ENCODE measurements around the gene RAMP1. TPM values are rescaled to one million over a fixed set of nuclear protein-coding genes. Genes with fewer than 3 reads are reported as not detected.

RAMP1 gene
- total and polyA plus RNA-seq, 2 of the 4 experiments (the other 2 are of a cell fraction): 15.8 to 77.1 TPM

GRCh38 chr2:237864444-237864931, 5.1 kb downstream of the RAMP1 start:
- peaks cover 21% of the 10 kb centered on the region for H3K4me1 ChIP-seq (ENCODE audit: control insufficient read depth, insufficient read depth, low read length)
- peak overlapping the region; percentile 99 for H2AK5ac ChIP-seq (ENCODE audit: low read depth, low read length)
- H3K56ac ChIP-seq (ENCODE audit: extremely low read depth, insufficient read depth, low read length): 0 out of 2 replicates have a peak overlapping the region, but pooled peaks have one; percentile 50
- H4K8ac ChIP-seq (ENCODE audit: low read depth in 2 of 2, low read length in 2 of 2): peak overlapping the region; percentile 81 to 86; a peak in 3 of 4 replicates
- H3K9me1 ChIP-seq (ENCODE audit: insufficient read depth, low read length): peaks cover 23% of the 10 kb centered on the region
- no peak for TF ChIP-seq MXI1 (IDR thresholded peaks at IDR 0.05; ENCODE audit: borderline replicate concordance, low read depth, low read length)
- TF ChIP-seq ELK1 (IDR thresholded peaks at IDR 0.05; ENCODE audit: borderline replicate concordance, low read depth, low read length): no peak
- no peak for TF ChIP-seq CHD1 (IDR thresholded peaks at IDR 0.05; ENCODE audit: low read depth, low read length)
- no peak for TF ChIP-seq FOS (IDR thresholded peaks at IDR 0.05; ENCODE audit: low read depth, low read length)
- H4K5ac ChIP-seq (ENCODE audit: low read depth, low read length): peak overlapping the region; percentile 79
- peak overlapping the region; percentile 88 for H2AK9ac ChIP-seq (replicated peaks; ENCODE audit: low read depth, low read length, poor library complexity)
- H2BK5ac ChIP-seq (ENCODE audit: low read depth, low read length, poor library complexity, severe bottlenecking): peak overlapping the region; percentile 65
- peak overlapping the region; percentile 79 for H3K27ac ChIP-seq (ENCODE audit: insufficient read depth, low read length)
- ATAC-seq (ENCODE audit: low read depth) (no peak), DNase-seq (no peak)
- peak overlapping the region; percentile 91; the same call in 2 of the 3 replicates for H2BK15ac ChIP-seq (ENCODE audit: low read depth, low read length)
- WGBS, 2 experiments (ENCODE audit: extremely low coverage in 2 of 2, insufficient read length in 1 of 2): 56% methylated on average over 2 of the region's 10 CpGs; no CpG with 5 or more reads in 1 of the 2 experiments
- peak overlapping the region; percentile 97 for H2BK120ac ChIP-seq (ENCODE audit: low read depth, low read length)
- no peaks in the 10 kb centered on the region for H3K9me3 ChIP-seq (ENCODE audit: control insufficient read depth, insufficient read depth, low read length)
- in situ Hi-C loops (cut with MboI; ENCODE audit: low sequenced_read_pairs) (no loop called here), intact Hi-C loops (cut with micrococcal nuclease) (no loop called here), dilution Hi-C loops (cut with HindIII; ENCODE audit: low sequenced_read_pairs, unreplicated experiment) (no loop called here)
- peak overlapping the region; percentile 95 for H2BK20ac ChIP-seq (ENCODE audit: low read depth, low read length)
- POLR2A ChIA-PET (ENCODE audit: unreplicated experiment): interaction anchor here (0.7 kb wide), 1 partner anchor 419 kb away, joined by 19 read pairs; no protein-coding TSS in a partner anchor
- H3K4ac ChIP-seq (ENCODE audit: low read depth, low read length): peak overlapping the region; percentile 95
- peak overlapping the region; percentile 96 for H4K91ac ChIP-seq (ENCODE audit: insufficient read depth, low read depth, low read length)
- H3K4me2 ChIP-seq (ENCODE audit: low read depth, low read length): no peak overlapping the region
- no peak overlapping the region for H3K9ac ChIP-seq (ENCODE audit: low read depth, low read length)
- peak overlapping the region; percentile 69 for H3K18ac ChIP-seq (ENCODE audit: low read depth, low read length)
- CTCF ChIA-PET: no interaction called here
- H3K4me3 ChIP-seq (ENCODE audit: insufficient read depth, low read depth, low read length): no peak overlapping the region
- peak overlapping the region; percentile 76 for H2AFZ ChIP-seq (replicated peaks; ENCODE audit: low read length, poor library complexity)
- H4K20me1 ChIP-seq (ENCODE audit: insufficient read depth, low read length): no peaks in the 10 kb centered on the region
- no TSS peak for BruUV-seq (replicated peaks)
- H3K14ac ChIP-seq (replicated peaks; ENCODE audit: low read depth, low read length): peak overlapping the region; percentile 83
- peak overlapping the region; percentile 75; the same call in 1 of the 2 replicates for H3K23ac ChIP-seq (ENCODE audit: low read depth, low read length)
- H3K27me3 ChIP-seq (ENCODE audit: control insufficient read depth, insufficient read depth, low read length): no peaks in the 10 kb centered on the region
- no peaks in the 10 kb centered on the region for H3K36me3 ChIP-seq (ENCODE audit: control insufficient read depth, insufficient read depth, low read length)
- peaks cover 0 to 27% of the 10 kb centered on the region in 2 experiments; a peak in 2 of 4 replicates for H3K79me1 ChIP-seq (ENCODE audit: low read depth in 1 of 2, low read length in 2 of 2)
